ENCODE results near the gene SPO11.

SPO11 gene

GRCh38 chr20:57329608-57330221, at the start of gene SPO11:
TSS of gene SPO11 (plus strand) at chr20:57329803. CDS start at chr20:57329868, 65 bp downstream.
- Histone ChIP-seq H3K79me2 (ENCODE audit: control insufficient read depth, low read length) (peaks cover 43% of the 10 kb centered on the region), H3K4me1 (ENCODE audit: control insufficient read depth, low read length) (peaks cover 74% of the 10 kb centered on the region), H3K36me3 (ENCODE audit: control insufficient read depth, low read length) (no peaks in the 10 kb centered on the region), H3K9me2 (replicated peaks; ENCODE audit: control insufficient read depth, low read length) (no peaks in the 10 kb centered on the region), H4K20me1 (ENCODE audit: control insufficient read depth, insufficient read depth, low read depth, low read length) (no peaks in the 10 kb centered on the region), H3K27me3 (ENCODE audit: control insufficient read depth, low read length) (no peaks in the 10 kb centered on the region), H3K4me3 (ENCODE audit: low read length) (peak within 1 kb of the TSS; percentile 75), H3F3A (ENCODE audit: control insufficient read depth, insufficient read depth) (peaks cover 50% of the 10 kb centered on the region), H3K4me2 (ENCODE audit: low read length) (peak within 1 kb of the TSS; percentile 94), H3K9me3 (ENCODE audit: control insufficient read depth, insufficient read depth, low read length) (no peaks in the 10 kb centered on the region), H3K27ac (ENCODE audit: low read depth, low read length) (peak within 1 kb of the TSS; percentile 99)
- TF ChIP-seq EZH2phosphoT487 (IDR thresholded peaks at IDR 0.05; ENCODE audit: borderline replicate concordance, low read length), result no peak
- peak; percentile 92 for TF ChIP-seq CTCF (IDR thresholded peaks at IDR 0.05; ENCODE audit: low read depth, low read length, poor library complexity, severe bottlenecking)

- Histone ChIP-seq H3K27ac (ENCODE audit: low read depth, low read length) (peak overlapping the region; percentile 94), H3F3A (ENCODE audit: control insufficient read depth, insufficient read depth) (peaks cover 70% of the 10 kb centered on the region), H3K4me1 (ENCODE audit: control insufficient read depth, low read length) (peaks cover 99% of the 10 kb centered on the region), H3K4me2 (ENCODE audit: low read length) (peak overlapping the region; percentile 68), H3K4me3 (ENCODE audit: low read length) (peak overlapping the region; percentile 73), H4K20me1 (ENCODE audit: control insufficient read depth, insufficient read depth, low read depth, low read length) (no peaks in the 10 kb centered on the region), H3K79me2 (ENCODE audit: control insufficient read depth, low read length) (peaks cover 51% of the 10 kb centered on the region), H3K9me2 (replicated peaks; ENCODE audit: control insufficient read depth, low read length) (no peaks in the 10 kb centered on the region), H3K9me3 (ENCODE audit: control insufficient read depth, insufficient read depth, low read length) (no peaks in the 10 kb centered on the region), H3K36me3 (ENCODE audit: control insufficient read depth, low read length) (peaks cover 8% of the 10 kb centered on the region; the same call in 1 of the 2 replicates), H3K27me3 (ENCODE audit: control insufficient read depth, low read length) (no peaks in the 10 kb centered on the region)
- TF ChIP-seq EZH2phosphoT487 (IDR thresholded peaks at IDR 0.05; ENCODE audit: borderline replicate concordance, low read length) (no peak), CTCF (IDR thresholded peaks at IDR 0.05; ENCODE audit: low read depth, low read length, poor library complexity, severe bottlenecking) (no peak)
Measured at GRCh38 chr20:57280221-57280620, 49.4 kb upstream of the SPO11 start.

GRCh38 chr20:57281900-57282299, 47.7 kb upstream of the SPO11 start:
- H4K20me1 ChIP-seq (ENCODE audit: control insufficient read depth, insufficient read depth, low read depth, low read length), result no peaks in the 10 kb centered on the region
- peak overlapping the region; percentile 68 for H3K4me2 ChIP-seq (ENCODE audit: low read length)

More at GRCh38 chr20:57281900-57282299, 47.7 kb upstream of the SPO11 start:
- H3K9me2 ChIP-seq (replicated peaks; ENCODE audit: control insufficient read depth, low read length), result no peaks in the 10 kb centered on the region
- H3K27me3 ChIP-seq (ENCODE audit: control insufficient read depth, low read length), result no peaks in the 10 kb centered on the region
- TF ChIP-seq EZH2phosphoT487 (IDR thresholded peaks at IDR 0.05; ENCODE audit: borderline replicate concordance, low read length), result no peak
- TF ChIP-seq CTCF (IDR thresholded peaks at IDR 0.05; ENCODE audit: low read depth, low read length, poor library complexity, severe bottlenecking), result no peak
- H3K4me3 ChIP-seq (ENCODE audit: low read length), result peak overlapping the region; percentile 73
- peaks cover 70% of the 10 kb centered on the region for H3F3A ChIP-seq (ENCODE audit: control insufficient read depth, insufficient read depth)
- no peaks in the 10 kb centered on the region for H3K36me3 ChIP-seq (ENCODE audit: control insufficient read depth, low read length)
- peaks cover 43% of the 10 kb centered on the region for H3K79me2 ChIP-seq (ENCODE audit: control insufficient read depth, low read length)
- H3K9me3 ChIP-seq (ENCODE audit: control insufficient read depth, insufficient read depth, low read length), result no peaks in the 10 kb centered on the region
- H3K4me1 ChIP-seq (ENCODE audit: control insufficient read depth, low read length), result peaks cover 99% of the 10 kb centered on the region
- H3K27ac ChIP-seq (ENCODE audit: low read depth, low read length), result peak overlapping the region; percentile 94
